H54 (cell line): ENCODE results near the gene IFNLR1.
A peak's percentile ranks its signal among the peaks of the same experiment; 100 is the strongest.

Experiments used
- DNase-seq: peaks from one replicate; pipeline ENCODE4 v3.0.0; 2011; ENCODE audit warnings: low spot score, mixed read lengths; ENCODE audit not compliant: insufficient read length
- FAIRE-seq: peaks from 3 replicates; lab custom pipeline; 2011; peaks lifted over from hg19 to GRCh38; lab: Jason Lieb, UNC
- POLR2A ChIP-seq: IDR thresholded peaks from 2 replicates; pipeline ENCODE4 v1.6.1; 2011; ENCODE audit warnings: low read depth, mild to moderate bottlenecking, low read length

IFNLR1 gene

GRCh38 chr1:24122776-24123175 is 64.3 kb downstream of the IFNLR1 start:
- FAIRE-seq: no peak
- TF ChIP-seq POLR2A: no peak
- no peak for DNase-seq

- DNase-seq (no peak), FAIRE-seq (no peak)
- no peak for TF ChIP-seq POLR2A
Measured at GRCh38 chr1:24121406-24121805, 65.7 kb downstream of the IFNLR1 start.

DNA sequence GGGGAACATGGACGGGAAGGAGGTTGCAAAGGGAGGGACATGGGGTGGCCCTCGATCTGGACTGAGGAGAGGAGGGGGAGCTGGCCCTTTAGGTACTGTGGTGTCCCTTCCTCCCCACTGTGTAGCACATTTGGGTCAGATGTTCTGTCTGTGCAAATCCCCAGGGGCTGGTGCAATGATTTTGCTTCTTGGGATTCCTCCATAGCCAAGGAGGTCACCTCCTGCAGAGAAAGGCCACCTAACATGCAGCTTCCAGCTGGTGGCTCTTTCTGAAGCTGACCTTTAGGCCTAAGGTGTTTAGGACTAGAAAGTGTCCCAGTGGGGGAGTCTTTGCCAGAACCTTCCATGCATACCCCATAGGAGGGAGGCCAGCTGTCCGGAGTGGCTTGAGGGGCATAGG is 66.1 kb downstream of the IFNLR1 start:
- DNase-seq (no peak), FAIRE-seq (no peak)
- TF ChIP-seq POLR2A: no peak

- TF ChIP-seq POLR2A: no peak
- DNase-seq (no peak), FAIRE-seq (no peak)
Measured at GRCh38 chr1:24119859-24120756, 67.0 kb downstream of the IFNLR1 start.

GRCh38 chr1:24119489-24119858 is 67.6 kb downstream of the IFNLR1 start:
- FAIRE-seq: no peak

DNA sequence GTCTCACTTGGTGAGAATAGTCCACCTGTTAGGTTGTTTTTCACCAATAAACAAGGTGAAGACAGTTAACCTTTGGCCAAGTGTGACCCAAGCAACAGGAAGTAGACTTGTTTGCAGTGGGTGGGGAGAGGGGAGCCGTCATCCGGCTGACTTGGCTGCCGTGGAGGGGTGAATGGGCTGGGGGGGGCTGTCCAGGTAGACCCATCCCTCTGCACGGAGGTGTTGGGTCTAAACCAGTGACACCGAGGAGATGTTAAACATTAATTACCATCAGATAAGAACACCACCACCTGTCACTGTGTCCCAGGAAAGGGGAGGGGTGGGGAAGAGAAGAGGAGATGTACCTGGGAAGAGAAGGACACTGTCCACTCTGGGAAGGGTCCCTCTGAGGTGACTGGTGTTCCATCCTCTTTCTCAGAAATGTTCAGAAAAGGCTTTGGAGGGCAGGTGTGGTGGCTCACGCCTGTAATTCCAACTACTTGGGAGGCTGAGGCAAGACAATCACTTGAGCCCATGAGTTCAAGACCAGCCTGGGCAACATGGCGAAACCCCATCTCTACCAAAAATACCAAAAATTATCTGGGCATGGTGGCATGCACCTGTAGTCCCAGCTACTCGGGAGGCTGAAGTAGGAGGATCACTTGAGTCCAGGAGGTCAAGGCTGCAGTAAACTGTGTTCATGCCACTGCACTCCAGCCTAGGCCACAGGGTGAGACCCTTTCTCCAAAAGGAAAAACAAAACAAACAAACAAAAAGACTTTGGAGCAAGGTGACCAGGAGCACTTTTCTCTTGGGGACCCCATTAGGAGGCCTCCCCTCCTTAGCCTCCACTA is 68.5 kb downstream of the IFNLR1 start:
- no peak for DNase-seq
- no peak for FAIRE-seq
- TF ChIP-seq POLR2A: no peak

More at GRCh38 chr1:24119489-24119858, 67.6 kb downstream of the IFNLR1 start:
- DNase-seq: no peak
- no peak for TF ChIP-seq POLR2A

GRCh38 chr1:24117722-24118409 is 69.2 kb downstream of the IFNLR1 start:
- DNase-seq (peak; percentile 44), FAIRE-seq (no peak)
- TF ChIP-seq POLR2A: no peak

- no peak for DNase-seq
- no peak for TF ChIP-seq POLR2A
- no peak for FAIRE-seq
Measured at GRCh38 chr1:24117132-24117531, 70.0 kb downstream of the IFNLR1 start.

- TF ChIP-seq POLR2A: no peak
- FAIRE-seq (no peak), DNase-seq (no peak)
Measured at GRCh38 chr1:24114753-24115152, 72.3 kb downstream of the IFNLR1 start.

DNA sequence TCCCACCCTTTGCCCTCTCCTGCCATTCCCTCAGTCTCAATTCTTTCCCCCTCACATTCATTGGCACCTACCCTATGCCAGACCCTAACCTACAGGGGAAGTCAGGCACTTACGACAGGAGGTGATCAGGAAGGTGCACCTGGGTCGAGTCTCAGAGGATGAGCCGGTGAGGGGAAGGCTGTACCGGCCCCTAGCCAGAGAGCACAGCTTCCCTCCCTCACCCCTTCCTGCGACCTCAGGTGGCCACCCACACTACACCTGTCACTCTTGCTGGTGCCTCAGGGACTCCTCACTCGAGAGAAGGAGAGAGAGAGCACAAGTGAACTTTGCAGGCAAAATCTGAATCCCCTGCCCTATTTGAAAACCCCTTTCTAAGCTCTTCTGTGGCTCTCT is 73.5 kb downstream of the IFNLR1 start:
- DNase-seq: no peak
- no peak for FAIRE-seq
- no peak for TF ChIP-seq POLR2A

DNA sequence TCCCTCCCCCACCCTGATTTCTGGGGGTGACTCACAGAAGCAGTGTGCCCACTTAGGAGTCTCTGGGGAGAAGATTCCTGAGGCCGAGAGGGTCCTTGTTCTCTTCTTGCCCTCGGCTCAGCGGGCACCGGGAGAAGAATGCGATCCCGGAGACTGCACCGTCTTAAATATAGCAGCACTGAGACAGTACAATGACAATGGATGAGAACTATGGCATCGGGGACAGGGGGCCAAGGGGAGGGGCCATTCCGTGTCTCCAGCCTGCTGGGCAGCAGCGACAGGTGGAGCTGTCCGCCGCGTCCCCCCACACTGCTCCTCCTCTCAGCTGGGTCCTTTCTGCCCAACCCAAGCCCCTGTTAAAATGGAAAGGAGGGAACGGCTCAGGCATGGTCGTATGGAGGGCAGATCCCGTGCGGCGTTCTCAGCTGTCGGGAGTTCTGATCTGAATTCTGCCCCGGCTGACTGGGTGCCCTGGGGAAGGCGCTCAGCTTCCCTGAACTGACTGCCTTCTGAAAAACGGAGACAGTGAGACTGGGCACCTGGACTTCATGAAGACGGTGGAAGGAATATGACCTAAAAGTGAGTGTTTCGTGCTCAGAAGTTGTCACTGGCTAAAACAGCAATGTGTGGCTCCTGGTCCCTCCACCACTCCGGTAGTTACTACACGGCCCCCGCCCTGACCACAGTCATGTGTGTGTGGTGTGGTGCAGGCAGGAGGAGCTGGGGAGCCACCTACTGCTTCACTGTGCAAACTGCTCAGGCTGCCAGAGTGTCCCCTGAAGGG is 74.9 kb downstream of the IFNLR1 start, which contains the start of gene MYOM3:
Gene MYOM3 (minus strand): TSS at position 140 of the 784 bp plus-strand sequence. CDS start 3,499 bp downstream, outside the sequence.
- peak; percentile 57 for FAIRE-seq

GRCh38 chr1:24111262-24111995 is 75.7 kb downstream of the IFNLR1 start:
- FAIRE-seq (no peak), DNase-seq (no peak)
- no peak for TF ChIP-seq POLR2A

More for the DNA sequence above, 74.9 kb downstream of the IFNLR1 start, which contains the start of gene MYOM3:
- peak; percentile 43 for DNase-seq
- no peak for TF ChIP-seq POLR2A
